ENCODE data around the gene APOL6.

The APOL6 gene

DNA sequence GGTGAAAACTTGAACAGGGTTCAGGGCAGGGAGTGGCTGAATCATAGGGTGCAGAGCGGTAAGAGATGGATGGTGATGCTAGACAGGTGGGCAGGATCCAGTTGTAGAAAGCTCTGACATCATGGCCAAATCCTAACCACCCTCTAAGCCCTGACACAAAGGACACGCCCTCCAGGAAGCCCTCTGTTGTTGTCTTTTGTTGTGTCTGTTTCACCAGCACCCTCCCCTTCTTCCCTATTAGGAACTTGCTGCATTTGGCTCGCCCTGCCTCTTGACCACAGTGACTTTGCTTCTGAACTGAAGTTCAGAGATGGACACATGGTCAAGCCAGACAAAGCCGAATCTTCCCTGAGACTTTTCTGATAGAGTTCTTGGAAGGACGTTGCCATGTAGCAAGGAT lies 14.2 kb upstream of the APOL6 start:
- peaks cover 7% of the 10 kb centered on the region for H3K4me1 ChIP-seq (ENCODE audit: insufficient read depth, poor library complexity, severe bottlenecking)
- peak; percentile 11 for DNase-seq (ENCODE audit: low spot score)

DNA sequence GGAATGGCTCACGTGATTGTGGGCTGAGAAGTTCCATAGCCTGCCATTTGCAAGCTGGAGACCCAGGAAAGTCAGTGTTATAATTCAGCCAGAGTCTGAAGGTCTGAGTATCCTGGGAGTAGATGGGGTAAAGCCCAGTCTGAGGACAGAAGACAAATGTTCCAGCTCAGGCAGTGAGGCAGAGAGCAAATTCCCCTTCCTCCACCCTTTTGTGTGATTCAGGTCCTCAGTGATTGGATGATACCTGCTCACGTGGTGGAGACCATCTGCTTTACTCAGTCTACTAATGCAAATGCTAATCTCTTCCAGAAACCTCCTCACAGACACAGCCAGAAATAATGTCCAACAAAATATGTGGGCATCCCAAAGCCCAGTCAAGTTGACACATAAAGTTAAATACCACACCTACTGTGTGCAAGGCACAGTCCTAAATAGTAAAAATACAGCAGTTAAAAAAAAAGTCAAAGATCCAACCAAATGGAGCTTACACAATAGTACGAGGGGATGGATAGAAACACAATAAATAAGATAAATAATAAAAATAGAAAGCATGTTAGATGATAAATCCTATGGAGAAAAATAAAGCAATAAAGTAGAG lies 13.2 kb upstream of the APOL6 start:
- no peak for DNase-seq (ENCODE audit: low spot score)
- ATAC-seq (ENCODE audit: low read depth), result no peak
- H3K4me3 ChIP-seq (ENCODE audit: severe bottlenecking), result no peak overlapping the region
- no peaks in the 10 kb centered on the region for H3K9me3 ChIP-seq (ENCODE audit: severe bottlenecking)
- H3K27ac ChIP-seq (ENCODE audit: poor library complexity, severe bottlenecking), result no peak overlapping the region
- H3K36me3 ChIP-seq (ENCODE audit: low read depth), result no peaks in the 10 kb centered on the region
- H3K27me3 ChIP-seq (ENCODE audit: insufficient read depth, poor library complexity, severe bottlenecking), result no peaks in the 10 kb centered on the region
- no peaks in the 10 kb centered on the region for H3K4me1 ChIP-seq (ENCODE audit: insufficient read depth, poor library complexity, severe bottlenecking)
- TF ChIP-seq, protein P1, sequence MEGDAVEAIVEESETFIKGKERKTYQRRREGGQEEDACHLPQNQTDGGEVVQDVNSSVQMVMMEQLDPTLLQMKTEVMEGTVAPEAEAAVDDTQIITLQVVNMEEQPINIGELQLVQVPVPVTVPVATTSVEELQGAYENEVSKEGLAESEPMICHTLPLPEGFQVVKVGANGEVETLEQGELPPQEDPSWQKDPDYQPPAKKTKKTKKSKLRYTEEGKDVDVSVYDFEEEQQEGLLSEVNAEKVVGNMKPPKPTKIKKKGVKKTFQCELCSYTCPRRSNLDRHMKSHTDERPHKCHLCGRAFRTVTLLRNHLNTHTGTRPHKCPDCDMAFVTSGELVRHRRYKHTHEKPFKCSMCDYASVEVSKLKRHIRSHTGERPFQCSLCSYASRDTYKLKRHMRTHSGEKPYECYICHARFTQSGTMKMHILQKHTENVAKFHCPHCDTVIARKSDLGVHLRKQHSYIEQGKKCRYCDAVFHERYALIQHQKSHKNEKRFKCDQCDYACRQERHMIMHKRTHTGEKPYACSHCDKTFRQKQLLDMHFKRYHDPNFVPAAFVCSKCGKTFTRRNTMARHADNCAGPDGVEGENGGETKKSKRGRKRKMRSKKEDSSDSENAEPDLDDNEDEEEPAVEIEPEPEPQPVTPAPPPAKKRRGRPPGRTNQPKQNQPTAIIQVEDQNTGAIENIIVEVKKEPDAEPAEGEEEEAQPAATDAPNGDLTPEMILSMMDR (IDR thresholded peaks at IDR 0.05; ENCODE audit: poor library complexity, severe bottlenecking), result no peak

More for the DNA sequence above, 14.2 kb upstream of the APOL6 start:
- H3K9me3 ChIP-seq (ENCODE audit: severe bottlenecking), result no peaks in the 10 kb centered on the region
- no peak for ATAC-seq (ENCODE audit: low read depth)
- H3K36me3 ChIP-seq (ENCODE audit: low read depth), result no peaks in the 10 kb centered on the region
- TF ChIP-seq, protein P1 (IDR thresholded peaks at IDR 0.05; ENCODE audit: poor library complexity, severe bottlenecking), result no peak
- no peaks in the 10 kb centered on the region for H3K27me3 ChIP-seq (ENCODE audit: insufficient read depth, poor library complexity, severe bottlenecking)
- no peak overlapping the region for H3K27ac ChIP-seq (ENCODE audit: poor library complexity, severe bottlenecking)
- H3K4me3 ChIP-seq (ENCODE audit: severe bottlenecking), result no peak overlapping the region

DNA sequence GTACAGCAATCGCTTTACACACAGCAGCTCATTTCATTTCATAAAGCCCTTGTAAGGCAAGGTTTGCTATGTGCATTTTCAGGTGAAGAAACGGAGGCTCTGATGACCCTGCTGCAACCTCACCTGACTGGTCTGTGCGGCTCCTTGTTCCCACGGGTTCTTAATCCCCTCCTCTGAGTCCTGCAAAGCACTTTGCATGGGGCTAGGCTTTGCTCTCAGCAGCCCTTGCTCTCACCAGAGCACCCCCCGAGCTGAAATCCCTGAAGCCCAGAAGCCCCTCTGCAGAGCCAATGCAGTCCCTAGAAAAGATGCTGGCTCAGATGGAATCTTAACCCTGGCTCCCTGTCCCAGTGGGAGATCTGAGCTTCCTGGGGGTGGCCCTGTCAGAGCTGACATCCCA lies 11.0 kb upstream of the APOL6 start:
- no peak for ATAC-seq (ENCODE audit: low read depth)
- Histone ChIP-seq H3K27me3 (ENCODE audit: insufficient read depth, poor library complexity, severe bottlenecking) (no peaks in the 10 kb centered on the region), H3K4me3 (ENCODE audit: severe bottlenecking) (no peak overlapping the region), H3K36me3 (ENCODE audit: low read depth) (no peaks in the 10 kb centered on the region), H3K27ac (ENCODE audit: poor library complexity, severe bottlenecking) (no peak overlapping the region), H3K9me3 (ENCODE audit: severe bottlenecking) (no peaks in the 10 kb centered on the region), H3K4me1 (ENCODE audit: insufficient read depth, poor library complexity, severe bottlenecking) (no peaks in the 10 kb centered on the region)
- peak; percentile 21 for DNase-seq (ENCODE audit: low spot score)
- TF ChIP-seq, protein P1 (IDR thresholded peaks at IDR 0.05; ENCODE audit: poor library complexity, severe bottlenecking), result no peak

DNA sequence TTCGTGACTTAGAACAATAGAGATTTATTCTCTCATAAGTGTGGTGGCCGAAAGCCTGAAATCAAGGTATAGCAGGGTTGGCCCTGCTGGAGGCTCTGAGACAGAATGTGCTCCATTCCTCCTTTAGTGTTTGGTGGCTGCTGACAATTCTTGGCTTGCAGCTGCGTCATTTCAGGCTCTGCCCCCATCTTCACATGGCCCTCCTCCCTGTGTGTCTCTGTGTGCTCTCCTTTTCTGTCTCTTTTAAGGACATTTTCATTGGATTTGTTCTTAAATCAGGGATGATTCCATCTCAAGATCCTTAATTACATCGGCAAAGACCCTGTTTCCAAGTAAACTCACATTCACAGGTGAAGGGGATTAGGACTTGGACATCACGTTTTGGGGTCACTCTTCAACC lies 10.2 kb upstream of the APOL6 start:
- no peaks in the 10 kb centered on the region for H3K36me3 ChIP-seq (ENCODE audit: low read depth)
- TF ChIP-seq, protein P1 (IDR thresholded peaks at IDR 0.05; ENCODE audit: poor library complexity, severe bottlenecking), result no peak
- H3K4me3 ChIP-seq (ENCODE audit: severe bottlenecking), result no peak overlapping the region

DNA sequence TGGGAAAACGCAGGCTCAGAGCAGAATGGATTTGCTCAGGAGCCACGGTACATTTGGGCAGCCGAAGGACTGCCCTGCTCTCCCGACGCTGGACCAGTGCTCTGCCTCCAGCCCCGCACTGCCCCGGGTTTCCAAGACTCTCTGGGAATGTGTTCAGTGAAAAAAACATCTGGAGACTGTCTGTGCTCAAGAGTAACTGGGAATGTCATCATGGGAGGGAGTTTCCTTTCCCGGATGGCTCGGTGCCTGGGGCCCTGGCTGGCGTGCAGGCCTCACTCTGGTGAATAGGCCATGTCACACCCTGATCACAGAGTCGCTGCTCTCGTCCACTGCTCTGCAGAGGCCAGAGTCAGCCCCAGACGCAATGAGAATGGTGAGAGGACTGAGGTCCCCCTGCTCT lies 9.8 kb upstream of the APOL6 start:
- H3K4me3 ChIP-seq (ENCODE audit: severe bottlenecking), result no peak overlapping the region
- DNase-seq (ENCODE audit: low spot score), result no peak
- TF ChIP-seq, protein P1 (IDR thresholded peaks at IDR 0.05; ENCODE audit: poor library complexity, severe bottlenecking), result no peak

More for the DNA sequence above, 10.2 kb upstream of the APOL6 start:
- Histone ChIP-seq H3K27ac (ENCODE audit: poor library complexity, severe bottlenecking) (no peak overlapping the region), H3K9me3 (ENCODE audit: severe bottlenecking) (no peaks in the 10 kb centered on the region), H3K4me1 (ENCODE audit: insufficient read depth, poor library complexity, severe bottlenecking) (no peaks in the 10 kb centered on the region), H3K27me3 (ENCODE audit: insufficient read depth, poor library complexity, severe bottlenecking) (no peaks in the 10 kb centered on the region)
- ATAC-seq (ENCODE audit: low read depth) (no peak), DNase-seq (ENCODE audit: low spot score) (no peak)

More for the DNA sequence above, 9.8 kb upstream of the APOL6 start:
- H3K27ac ChIP-seq (ENCODE audit: poor library complexity, severe bottlenecking), result no peak overlapping the region
- no peaks in the 10 kb centered on the region for H3K27me3 ChIP-seq (ENCODE audit: insufficient read depth, poor library complexity, severe bottlenecking)
- H3K4me1 ChIP-seq (ENCODE audit: insufficient read depth, poor library complexity, severe bottlenecking), result no peaks in the 10 kb centered on the region
- no peaks in the 10 kb centered on the region for H3K9me3 ChIP-seq (ENCODE audit: severe bottlenecking)
- H3K36me3 ChIP-seq (ENCODE audit: low read depth), result no peaks in the 10 kb centered on the region
- no peak for ATAC-seq (ENCODE audit: low read depth)

Measured in RWPE2 (cell line).